ENCODE results near the gene CDC42EP4. TPM values are rescaled to one million over a fixed set of nuclear protein-coding genes. Genes with fewer than 3 reads are reported as not detected.

CDC42EP4 gene
- total and polyA plus RNA-seq, 9 of the 15 experiments (the other 6 are each of a cell fraction or from before 2014, with no cell fraction given): 0.65 to 20.8 (median 12.3) TPM

GRCh38 chr17:73308017-73308823 is 3.6 kb downstream of the CDC42EP4 start (continued):
- TF ChIP-seq, protein P1, sequence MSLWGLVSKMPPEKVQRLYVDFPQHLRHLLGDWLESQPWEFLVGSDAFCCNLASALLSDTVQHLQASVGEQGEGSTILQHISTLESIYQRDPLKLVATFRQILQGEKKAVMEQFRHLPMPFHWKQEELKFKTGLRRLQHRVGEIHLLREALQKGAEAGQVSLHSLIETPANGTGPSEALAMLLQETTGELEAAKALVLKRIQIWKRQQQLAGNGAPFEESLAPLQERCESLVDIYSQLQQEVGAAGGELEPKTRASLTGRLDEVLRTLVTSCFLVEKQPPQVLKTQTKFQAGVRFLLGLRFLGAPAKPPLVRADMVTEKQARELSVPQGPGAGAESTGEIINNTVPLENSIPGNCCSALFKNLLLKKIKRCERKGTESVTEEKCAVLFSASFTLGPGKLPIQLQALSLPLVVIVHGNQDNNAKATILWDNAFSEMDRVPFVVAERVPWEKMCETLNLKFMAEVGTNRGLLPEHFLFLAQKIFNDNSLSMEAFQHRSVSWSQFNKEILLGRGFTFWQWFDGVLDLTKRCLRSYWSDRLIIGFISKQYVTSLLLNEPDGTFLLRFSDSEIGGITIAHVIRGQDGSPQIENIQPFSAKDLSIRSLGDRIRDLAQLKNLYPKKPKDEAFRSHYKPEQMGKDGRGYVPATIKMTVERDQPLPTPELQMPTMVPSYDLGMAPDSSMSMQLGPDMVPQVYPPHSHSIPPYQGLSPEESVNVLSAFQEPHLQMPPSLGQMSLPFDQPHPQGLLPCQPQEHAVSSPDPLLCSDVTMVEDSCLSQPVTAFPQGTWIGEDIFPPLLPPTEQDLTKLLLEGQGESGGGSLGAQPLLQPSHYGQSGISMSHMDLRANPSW (CRISPR knock-in tag; IDR thresholded peaks at IDR 0.05): no peak
- TF ChIP-seq ZNF512 (tag; IDR thresholded peaks at IDR 0.05) (no peak), DNMT1 (IDR thresholded peaks at IDR 0.05) (no peak), EGR1 (conservative IDR thresholded peaks at IDR 0.05) (peak; percentile 93), SP1 (CRISPR knock-in tag; IDR thresholded peaks at IDR 0.05) (peak; percentile 74; the same call in 1 of the 2 replicates), JUNB (CRISPR knock-in tag; conservative IDR thresholded peaks at IDR 0.05) (no peak), ZNF23 (CRISPR knock-in tag; IDR thresholded peaks at IDR 0.05) (no peak), RB1 (IDR thresholded peaks at IDR 0.05; ENCODE audit: low read depth) (peak; percentile 28; the same call in 1 of the 2 replicates), MIER1 (IDR thresholded peaks at IDR 0.05; ENCODE audit: low read depth) (no peak), ZNF280B (CRISPR knock-in tag; IDR thresholded peaks at IDR 0.05) (no peak), RAD51 (IDR thresholded peaks at IDR 0.05; ENCODE audit: borderline replicate concordance, low read depth) (no peak), ZNF224 (CRISPR knock-in tag; IDR thresholded peaks at IDR 0.05) (no peak), CREB5 (CRISPR knock-in tag; IDR thresholded peaks at IDR 0.05) (no peak), ZBED1 (IDR thresholded peaks at IDR 0.05) (peak; percentile 43; the same call in 1 of the 2 replicates), ZNF551 (CRISPR knock-in tag; IDR thresholded peaks at IDR 0.05) (no peak), KAT8 (IDR thresholded peaks at IDR 0.05; ENCODE audit: low read depth) (no peak), RAD21 (CRISPR knock-in tag; conservative IDR thresholded peaks at IDR 0.05 in 1 of 2, IDR thresholded peaks at IDR 0.05 in 1 of 2) (peak in 1 of 2 experiments; percentile 26; a peak in 2 of 4 replicates), NFATC3 (IDR thresholded peaks at IDR 0.05) (no peak)
